ENCODE data around the gene SAMD4A. TPM values are rescaled to one million over a fixed set of nuclear protein-coding genes. Genes with fewer than 3 reads are reported as not detected.
A peak's percentile ranks its signal among the peaks of the same experiment; 100 is the strongest.

The SAMD4A gene
- total RNA-seq, 6 experiments from 2014 or later, result 33.8 to 53.7 (median 41.0) TPM

DNA sequence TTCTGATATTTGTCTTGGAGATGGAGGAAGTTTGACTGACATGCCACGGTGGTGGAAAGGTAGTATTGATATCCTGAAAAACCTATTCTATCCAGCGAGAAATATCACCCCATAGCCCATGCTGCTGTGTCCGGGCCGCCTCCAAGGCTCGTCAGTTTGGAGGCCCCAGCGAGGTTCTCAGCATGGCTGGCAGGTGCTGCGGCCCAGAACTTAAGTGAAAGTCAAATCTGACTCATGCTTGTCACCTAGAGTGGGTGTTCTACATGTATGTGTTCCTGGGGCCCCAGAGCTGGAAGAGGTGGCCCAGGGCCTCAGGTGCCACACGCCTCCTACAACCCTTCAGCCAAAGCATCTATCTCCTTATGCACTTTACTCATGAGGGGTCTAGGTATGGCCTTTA, 242.8 kb downstream of the SAMD4A start:
- TF ChIP-seq, protein P1, sequence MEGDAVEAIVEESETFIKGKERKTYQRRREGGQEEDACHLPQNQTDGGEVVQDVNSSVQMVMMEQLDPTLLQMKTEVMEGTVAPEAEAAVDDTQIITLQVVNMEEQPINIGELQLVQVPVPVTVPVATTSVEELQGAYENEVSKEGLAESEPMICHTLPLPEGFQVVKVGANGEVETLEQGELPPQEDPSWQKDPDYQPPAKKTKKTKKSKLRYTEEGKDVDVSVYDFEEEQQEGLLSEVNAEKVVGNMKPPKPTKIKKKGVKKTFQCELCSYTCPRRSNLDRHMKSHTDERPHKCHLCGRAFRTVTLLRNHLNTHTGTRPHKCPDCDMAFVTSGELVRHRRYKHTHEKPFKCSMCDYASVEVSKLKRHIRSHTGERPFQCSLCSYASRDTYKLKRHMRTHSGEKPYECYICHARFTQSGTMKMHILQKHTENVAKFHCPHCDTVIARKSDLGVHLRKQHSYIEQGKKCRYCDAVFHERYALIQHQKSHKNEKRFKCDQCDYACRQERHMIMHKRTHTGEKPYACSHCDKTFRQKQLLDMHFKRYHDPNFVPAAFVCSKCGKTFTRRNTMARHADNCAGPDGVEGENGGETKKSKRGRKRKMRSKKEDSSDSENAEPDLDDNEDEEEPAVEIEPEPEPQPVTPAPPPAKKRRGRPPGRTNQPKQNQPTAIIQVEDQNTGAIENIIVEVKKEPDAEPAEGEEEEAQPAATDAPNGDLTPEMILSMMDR (IDR thresholded peaks at IDR 0.05), result no peak
- DNase-seq, result no peak
- Mint-ChIP-seq H3K4me3 (no peak overlapping the region), H3K9me3 (no peaks in the 10 kb centered on the region), H3K4me1 (ENCODE audit: low read depth) (peaks cover 13% of the 10 kb centered on the region), H3K27me3 (ENCODE audit: insufficient read depth) (peaks cover 34% of the 10 kb centered on the region), H3K36me3 (ENCODE audit: low read depth) (no peaks in the 10 kb centered on the region), H3K27ac (no peak overlapping the region)

DNA sequence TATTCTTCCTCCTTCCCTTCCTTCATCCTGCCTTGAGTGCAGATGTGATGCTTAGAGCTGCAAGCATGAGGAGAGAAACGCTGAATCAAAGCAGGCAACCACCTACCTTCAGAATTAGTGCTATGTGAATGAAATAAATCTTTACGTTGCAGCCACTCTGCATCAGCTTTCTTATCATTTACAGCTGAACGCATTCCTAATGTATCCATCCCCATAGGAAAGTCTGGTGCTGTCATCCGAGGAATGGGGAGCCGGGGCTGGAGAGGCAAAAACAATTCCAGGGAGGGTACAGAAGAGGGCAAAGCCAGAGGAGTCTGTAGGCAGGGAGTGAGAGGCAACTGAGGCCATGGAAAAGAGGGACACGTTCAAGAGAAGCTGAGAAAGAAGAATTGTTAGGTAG, 245.7 kb downstream of the SAMD4A start:
- Mint-ChIP-seq H3K36me3 (ENCODE audit: low read depth) (no peaks in the 10 kb centered on the region), H3K4me1 (ENCODE audit: low read depth) (no peaks in the 10 kb centered on the region), H3K27me3 (ENCODE audit: insufficient read depth) (peaks cover 43% of the 10 kb centered on the region), H3K4me3 (no peak overlapping the region), H3K27ac (no peak overlapping the region), H3K9me3 (no peaks in the 10 kb centered on the region)
- TF ChIP-seq, protein P1 (IDR thresholded peaks at IDR 0.05), result no peak
- DNase-seq, result no peak

DNA sequence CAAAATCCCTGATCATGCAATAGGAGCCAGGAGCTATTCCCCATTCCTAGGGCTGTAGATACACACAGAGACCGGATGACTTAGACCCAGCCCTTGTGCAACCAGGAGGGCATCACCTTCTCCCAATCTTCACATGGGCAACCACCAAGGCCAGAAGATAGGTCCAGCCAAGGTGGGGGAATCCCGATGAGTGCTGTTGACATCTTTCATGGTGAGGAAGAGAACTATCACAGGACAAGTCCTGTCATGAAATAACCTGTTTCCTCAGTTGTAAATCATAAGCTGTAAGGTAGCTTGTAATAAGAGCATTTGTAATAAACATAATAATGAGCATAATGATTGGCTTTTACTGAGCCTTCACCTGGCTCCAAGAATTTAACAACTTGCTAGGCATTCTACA, 246.2 kb downstream of the SAMD4A start:
- Mint-ChIP-seq H3K27me3 (ENCODE audit: insufficient read depth) (peaks cover 43% of the 10 kb centered on the region), H3K4me1 (ENCODE audit: low read depth) (peaks cover under 1% of the 10 kb centered on the region), H3K4me3 (no peak overlapping the region), H3K36me3 (ENCODE audit: low read depth) (no peaks in the 10 kb centered on the region), H3K9me3 (no peaks in the 10 kb centered on the region), H3K27ac (no peak overlapping the region)
- TF ChIP-seq, protein P1 (IDR thresholded peaks at IDR 0.05), result no peak
- no peak for DNase-seq

DNA sequence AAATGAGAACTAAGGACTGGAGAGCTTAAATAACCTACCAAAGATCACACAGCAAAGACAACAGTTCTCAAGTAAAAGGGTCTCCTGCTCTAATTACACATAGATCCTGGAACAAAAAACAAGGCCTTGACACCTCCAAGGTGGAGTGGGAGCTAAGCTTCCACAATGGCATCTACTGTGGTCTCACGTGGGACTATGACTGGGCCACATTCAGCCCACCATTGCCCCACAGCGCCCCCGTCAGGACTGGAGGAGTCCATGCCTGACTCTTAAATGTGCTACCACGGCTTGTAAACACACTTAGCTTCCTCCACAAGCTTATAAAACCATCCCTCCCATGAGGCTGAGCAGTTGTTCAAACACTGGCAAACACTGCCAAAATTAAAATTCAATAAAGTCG, 247.1 kb downstream of the SAMD4A start:
- no peak for DNase-seq
- TF ChIP-seq, protein P1 (IDR thresholded peaks at IDR 0.05), result peak; percentile 60
- Mint-ChIP-seq H3K27me3 (ENCODE audit: insufficient read depth) (peaks cover 46% of the 10 kb centered on the region), H3K4me3 (no peak overlapping the region), H3K36me3 (ENCODE audit: low read depth) (no peaks in the 10 kb centered on the region), H3K27ac (no peak overlapping the region), H3K4me1 (ENCODE audit: low read depth) (peaks cover 11% of the 10 kb centered on the region), H3K9me3 (no peaks in the 10 kb centered on the region)

DNA sequence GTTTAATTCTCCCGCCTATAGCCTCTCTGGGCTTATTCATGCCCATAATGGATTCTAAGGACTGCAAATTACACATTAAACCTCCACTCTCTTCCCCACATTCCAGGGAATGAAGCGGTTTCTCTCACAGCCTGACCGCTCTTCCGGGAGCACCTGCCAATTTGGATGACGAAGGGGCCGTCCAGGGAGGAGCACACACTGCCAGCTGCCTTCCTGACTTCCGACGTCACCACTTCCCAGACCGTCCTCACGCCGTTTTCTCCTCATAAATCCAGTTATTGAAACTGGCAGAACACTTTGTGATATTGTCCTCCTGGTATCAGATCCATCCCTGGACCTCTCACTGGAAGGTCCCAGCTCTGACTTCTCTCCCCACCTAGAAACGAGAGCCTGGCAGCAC, 248.1 kb downstream of the SAMD4A start:
- TF ChIP-seq, protein P1 (IDR thresholded peaks at IDR 0.05), result no peak
- peaks cover 12% of the 10 kb centered on the region for H3K4me1 Mint-ChIP-seq (ENCODE audit: low read depth)
- H3K27ac Mint-ChIP-seq, result no peak overlapping the region
- DNase-seq, result no peak
- H3K27me3 Mint-ChIP-seq (ENCODE audit: insufficient read depth), result peaks cover 55% of the 10 kb centered on the region
- no peak overlapping the region for H3K4me3 Mint-ChIP-seq
- no peaks in the 10 kb centered on the region for H3K9me3 Mint-ChIP-seq
- no peaks in the 10 kb centered on the region for H3K36me3 Mint-ChIP-seq (ENCODE audit: low read depth)

DNA sequence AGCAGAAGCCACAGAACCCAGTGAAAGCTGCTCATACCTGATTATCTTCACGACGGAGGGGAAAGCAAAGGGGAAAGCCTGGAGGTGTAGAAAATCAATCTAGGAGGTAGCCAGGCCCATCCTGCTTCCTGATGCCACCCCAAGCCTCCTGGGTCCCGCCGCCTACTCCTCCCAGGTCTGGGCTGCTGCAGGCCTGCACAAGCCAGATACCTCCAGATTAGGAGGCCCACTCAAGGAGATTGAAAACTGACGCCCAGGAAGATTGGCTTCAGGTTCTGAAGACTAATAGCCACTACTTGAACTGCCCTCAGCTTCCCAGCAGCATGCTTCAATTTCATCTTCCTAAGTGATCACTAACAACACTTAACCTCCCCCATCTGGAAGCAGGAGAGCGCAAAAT, 248.6 kb downstream of the SAMD4A start:
- Mint-ChIP-seq H3K36me3 (ENCODE audit: low read depth) (no peaks in the 10 kb centered on the region), H3K9me3 (no peaks in the 10 kb centered on the region), H3K4me1 (ENCODE audit: low read depth) (peaks cover 12% of the 10 kb centered on the region), H3K27me3 (ENCODE audit: insufficient read depth) (peaks cover 60% of the 10 kb centered on the region), H3K27ac (no peak overlapping the region), H3K4me3 (no peak overlapping the region)
- no peak for DNase-seq
- TF ChIP-seq, protein P1 (IDR thresholded peaks at IDR 0.05), result no peak
